OCI-LY7 (cell line): ENCODE results near the gene FTO. TPM values are rescaled to one million over a fixed set of nuclear protein-coding genes. Genes with fewer than 3 reads are reported as not detected.

Source experiments
- BruUV-seq: library from RNA; stranded (reverse); fragments of 400-500 nt; replicated peaks from 2 replicates; lab custom pipeline; 2021; lab: Mats Ljungman, UMichigan
- CTCF ChIA-PET: fragments of 300-600 bp; sonication (Branson Sonifier 250); formaldehyde crosslinking; loops from one replicate; lab custom pipeline; 2022; ENCODE audit warnings: antibody characterized with exemption; ENCODE audit not compliant: unreplicated experiment; lab: Charles Lee
- POLR2A ChIA-PET: fragments of 300-600 bp; sonication (Branson Sonifier 250); formaldehyde crosslinking; loops from one replicate; lab custom pipeline; 2022; ENCODE audit warnings: antibody characterized with exemption; lab: Charles Lee
- DNase-seq: peaks from one replicate; pipeline ENCODE4 v3.0.0-alpha.2; 2015; ENCODE audit warnings: low spot score
- H2AFZ ChIP-seq: fragments of 200-600 bp; sonication (generic), shearing (Covaris generic); 2 replicates; pipeline ENCODE4 v1.6.1; 2014; ENCODE audit warnings: mild to moderate bottlenecking, antibody characterized with exemption, low read length, moderate library complexity
- H3K27ac ChIP-seq: fragments of 200-600 bp; sonication (generic); 2 replicates; pipeline ENCODE4 v1.5.1; 2014; ENCODE audit warnings: mixed run types, low read depth, mild to moderate bottlenecking, moderate library complexity, low read length, inconsistent platforms; ENCODE audit not compliant: poor library complexity, severe bottlenecking
- H3K36me3 ChIP-seq: fragments of 200-600 bp; sonication (generic); 2 replicates; pipeline ENCODE4 v1.6.1; 2014; ENCODE audit warnings: mild to moderate bottlenecking, antibody characterized with exemption, low read length, moderate library complexity, mixed read lengths; ENCODE audit not compliant: insufficient read depth
- H3K4me1 ChIP-seq: fragments of 200-600 bp; sonication (generic); 2 replicates; pipeline ENCODE4 v1.5.1; 2014; ENCODE audit warnings: mild to moderate bottlenecking, low read length; ENCODE audit not compliant: insufficient read depth, poor library complexity, severe bottlenecking
- H3K4me2 ChIP-seq: fragments of 200-600 bp; sonication (generic); 2 replicates; pipeline ENCODE4 v1.6.1; 2014; ENCODE audit warnings: mild to moderate bottlenecking, low read length
- H3K4me3 ChIP-seq: fragments of 200-600 bp; sonication (generic); 2 replicates; pipeline ENCODE4 v1.5.1; 2014; ENCODE audit warnings: mild to moderate bottlenecking, low read depth, low read length; ENCODE audit not compliant: poor library complexity, severe bottlenecking
- H3K79me2 ChIP-seq: fragments of 200-600 bp; sonication (generic); 2 replicates; pipeline ENCODE4 v1.6.1; 2016; ENCODE audit warnings: low read depth, mild to moderate bottlenecking, low read length, moderate library complexity, mixed read lengths; ENCODE audit not compliant: insufficient read depth
- H3K9me2 ChIP-seq: fragments of 200-600 bp; sonication (generic); 2 replicates; pipeline ENCODE4 v1.6.1; 2016; ENCODE audit warnings: mild to moderate bottlenecking, low read length, mixed read lengths; ENCODE audit not compliant: insufficient read depth
- H3K9me3 ChIP-seq: fragments of 200-600 bp; sonication (generic); 2 replicates; pipeline ENCODE4 v1.6.1; 2014; ENCODE audit warnings: mild to moderate bottlenecking, mixed run types, low read length, mixed read lengths
- H4K20me1 ChIP-seq: fragments of 200-600 bp; sonication (generic); 2 replicates; pipeline ENCODE4 v1.6.1; 2014; ENCODE audit warnings: mild to moderate bottlenecking, antibody characterized with exemption, low read length, moderate library complexity, mixed read lengths; ENCODE audit not compliant: insufficient read depth
- EZH2phosphoT487 ChIP-seq: fragments of 200-600 bp; sonication (generic); IDR thresholded peaks from 2 replicates; pipeline ENCODE4 v1.6.1; 2018; ENCODE audit warnings: low read depth, borderline replicate concordance, mild to moderate bottlenecking, mixed run types, antibody characterized with exemption, low read length, moderate library complexity, mixed read lengths
- intact Hi-C: fragments of 100-400 bp; cut with micrococcal nuclease; formaldehyde crosslinking; loops from one replicate; pipeline ENCODE4 v1.10.0; 2022; ENCODE audit not compliant: unreplicated experiment
- total RNA-seq, 2 experiments: library from RNA; depleted of rRNA in 1 of 2; stranded (reverse); fragments of >200 nt in 1 of 2; shearing (Covaris generic) in 1 of 2; gene quantifications; 2 replicates each; pipeline ENCODE4 v1.2.3, GENCODE V29; 2014 to 2022
- TF ChIP-seq, protein P1 (sequence below): fragments of 200-600 bp; sonication (generic); conservative IDR thresholded peaks from 2 replicates; pipeline ENCODE4 v1.5.1; 2014; ENCODE audit warnings: mild to moderate bottlenecking, antibody characterized with exemption, low read length, moderate library complexity, mixed read lengths

FTO gene
- total RNA-seq, 2 experiments from 2014 or later = 57.1 to 68.0 TPM

DNA sequence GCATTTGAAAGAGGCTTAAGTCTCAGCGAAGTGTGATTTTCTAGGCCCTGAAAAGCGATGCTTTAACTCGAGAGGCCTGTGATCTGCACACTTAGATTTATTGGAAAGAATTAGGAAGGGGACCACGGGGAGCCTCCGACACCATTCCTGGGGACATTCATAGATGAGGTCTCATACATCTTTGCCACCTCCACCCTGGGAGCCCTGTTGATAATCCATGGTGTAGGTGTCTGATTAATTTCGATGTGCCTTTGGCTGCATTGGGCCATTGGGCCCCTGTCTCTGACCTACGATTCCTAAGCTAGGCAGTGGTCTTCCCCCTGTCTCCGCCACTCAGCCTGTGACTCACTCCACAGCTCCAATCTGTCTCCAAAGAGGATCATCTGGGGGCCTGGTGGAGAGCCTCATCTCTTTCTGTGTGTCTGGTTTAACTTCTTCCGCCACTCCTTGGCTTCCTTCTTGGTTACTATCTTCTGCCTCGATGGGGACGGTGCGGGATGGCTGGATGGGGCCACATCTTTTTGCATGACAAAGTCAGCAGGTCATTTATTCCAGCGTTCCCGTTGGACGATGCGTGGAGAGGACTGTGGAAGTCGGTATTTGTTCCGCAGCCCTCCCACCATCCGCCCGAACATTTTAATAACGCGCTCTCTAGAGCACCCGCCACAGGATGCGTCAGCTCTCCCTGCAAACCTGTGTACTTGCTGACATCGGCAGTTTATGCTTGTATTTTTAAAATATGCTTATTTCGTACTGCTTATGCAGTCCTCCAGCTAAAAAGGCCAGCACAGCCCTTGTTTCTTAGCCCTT lies 473.3 kb downstream of the FTO start:
- no peaks in the 10 kb centered on the region for H4K20me1 ChIP-seq
- no peak for DNase-seq
- CTCF ChIA-PET = no interaction called here
- H3K4me1 ChIP-seq = no peaks in the 10 kb centered on the region
- POLR2A ChIA-PET = no interaction called here
- no peaks in the 10 kb centered on the region for H3K9me2 ChIP-seq
- H2AFZ ChIP-seq = no peak overlapping the region
- H3K9me3 ChIP-seq = no peaks in the 10 kb centered on the region
- TF ChIP-seq EZH2phosphoT487 = no peak
- TF ChIP-seq, protein P1, sequence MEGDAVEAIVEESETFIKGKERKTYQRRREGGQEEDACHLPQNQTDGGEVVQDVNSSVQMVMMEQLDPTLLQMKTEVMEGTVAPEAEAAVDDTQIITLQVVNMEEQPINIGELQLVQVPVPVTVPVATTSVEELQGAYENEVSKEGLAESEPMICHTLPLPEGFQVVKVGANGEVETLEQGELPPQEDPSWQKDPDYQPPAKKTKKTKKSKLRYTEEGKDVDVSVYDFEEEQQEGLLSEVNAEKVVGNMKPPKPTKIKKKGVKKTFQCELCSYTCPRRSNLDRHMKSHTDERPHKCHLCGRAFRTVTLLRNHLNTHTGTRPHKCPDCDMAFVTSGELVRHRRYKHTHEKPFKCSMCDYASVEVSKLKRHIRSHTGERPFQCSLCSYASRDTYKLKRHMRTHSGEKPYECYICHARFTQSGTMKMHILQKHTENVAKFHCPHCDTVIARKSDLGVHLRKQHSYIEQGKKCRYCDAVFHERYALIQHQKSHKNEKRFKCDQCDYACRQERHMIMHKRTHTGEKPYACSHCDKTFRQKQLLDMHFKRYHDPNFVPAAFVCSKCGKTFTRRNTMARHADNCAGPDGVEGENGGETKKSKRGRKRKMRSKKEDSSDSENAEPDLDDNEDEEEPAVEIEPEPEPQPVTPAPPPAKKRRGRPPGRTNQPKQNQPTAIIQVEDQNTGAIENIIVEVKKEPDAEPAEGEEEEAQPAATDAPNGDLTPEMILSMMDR = no peak
- no peak overlapping the region for H3K4me2 ChIP-seq
- no peak overlapping the region for H3K27ac ChIP-seq
- no peak overlapping the region for H3K4me3 ChIP-seq
- no peaks in the 10 kb centered on the region for H3K79me2 ChIP-seq
- no peaks in the 10 kb centered on the region for H3K36me3 ChIP-seq
- intact Hi-C loops = no loop called here
- no TSS peak for BruUV-seq

DNA sequence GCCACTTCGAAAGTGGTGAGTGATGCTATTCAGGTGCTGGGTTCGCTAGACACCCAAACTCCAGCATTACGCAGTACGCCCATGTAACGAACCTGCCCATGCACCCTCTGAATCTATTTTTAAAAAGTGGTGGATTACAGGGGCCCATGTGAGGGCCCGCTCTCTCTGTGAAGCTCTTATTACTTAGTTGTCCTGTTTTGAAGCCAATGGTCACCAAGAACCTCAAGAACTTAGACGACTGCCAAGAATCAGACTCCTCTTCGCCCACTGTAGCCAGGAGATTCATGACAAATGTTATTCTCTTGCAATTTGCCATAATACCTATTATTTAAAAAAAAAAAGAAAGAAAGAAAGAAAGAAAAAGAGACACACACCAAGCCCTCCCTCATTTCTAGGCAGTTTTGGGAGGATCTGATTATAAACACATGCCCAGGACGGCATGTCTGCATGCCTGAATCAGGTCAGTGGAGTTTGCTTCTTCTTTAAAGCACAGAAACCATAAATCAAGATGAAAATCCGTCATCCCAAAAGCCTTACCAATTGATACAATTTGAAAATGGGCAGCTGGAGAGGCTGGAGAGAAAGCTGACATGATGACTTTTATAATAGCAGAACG lies 474.0 kb downstream of the FTO start:
- no peaks in the 10 kb centered on the region for H3K79me2 ChIP-seq
- H3K4me3 ChIP-seq = no peak overlapping the region
- H3K4me1 ChIP-seq = no peaks in the 10 kb centered on the region
- intact Hi-C loops = no loop called here
- no peaks in the 10 kb centered on the region for H3K9me3 ChIP-seq
- TF ChIP-seq, protein P1 = no peak
- no peak for TF ChIP-seq EZH2phosphoT487
- H2AFZ ChIP-seq = no peak overlapping the region
- no peaks in the 10 kb centered on the region for H3K9me2 ChIP-seq
- DNase-seq = no peak
- no peaks in the 10 kb centered on the region for H4K20me1 ChIP-seq
- no peak overlapping the region for H3K27ac ChIP-seq
- BruUV-seq = no TSS peak
- POLR2A ChIA-PET = no interaction called here
- CTCF ChIA-PET = no interaction called here
- no peak overlapping the region for H3K4me2 ChIP-seq
- H3K36me3 ChIP-seq = no peaks in the 10 kb centered on the region

DNA sequence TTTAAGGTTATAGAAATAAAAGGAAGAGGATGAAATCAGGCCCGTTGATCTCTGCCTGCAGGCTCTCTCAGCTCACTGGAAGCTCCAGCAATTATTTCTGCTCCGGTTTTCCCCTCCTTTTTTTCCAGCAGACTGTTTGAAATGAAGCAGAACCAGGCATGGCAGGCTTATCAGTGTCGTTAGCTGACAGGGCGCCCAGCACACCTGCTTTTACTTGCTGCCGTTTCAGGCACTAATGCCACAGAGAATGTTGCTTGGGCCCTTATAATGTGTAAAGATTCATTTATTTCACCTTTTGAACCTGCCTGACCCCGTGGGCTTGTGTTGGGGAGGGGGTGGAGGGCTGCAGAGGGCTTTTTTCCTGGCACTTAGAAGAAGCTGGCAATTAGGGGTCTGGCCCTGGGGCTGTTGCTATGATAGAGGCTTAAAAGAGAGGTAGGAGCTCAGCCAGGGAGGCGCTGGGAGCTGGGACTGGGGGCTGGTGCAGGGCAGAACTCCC lies 474.6 kb downstream of the FTO start:
- BruUV-seq = no TSS peak
- no peaks in the 10 kb centered on the region for H3K4me1 ChIP-seq
- no peaks in the 10 kb centered on the region for H3K9me3 ChIP-seq
- no peak overlapping the region for H3K27ac ChIP-seq
- TF ChIP-seq EZH2phosphoT487 = no peak
- TF ChIP-seq, protein P1 = no peak
- intact Hi-C loops = no loop called here
- H3K9me2 ChIP-seq = no peaks in the 10 kb centered on the region
- POLR2A ChIA-PET = interaction anchor here (0.5 to 1.0 kb wide), 2 partner anchors 27 to 62 kb away, joined by 3 read pairs; no protein-coding TSS in a partner anchor
- no peaks in the 10 kb centered on the region for H3K36me3 ChIP-seq
- H4K20me1 ChIP-seq = no peaks in the 10 kb centered on the region
- H3K4me2 ChIP-seq = no peak overlapping the region
- no peak overlapping the region for H2AFZ ChIP-seq
- no peak overlapping the region for H3K4me3 ChIP-seq
- H3K79me2 ChIP-seq = no peaks in the 10 kb centered on the region
- CTCF ChIA-PET = no interaction called here
- DNase-seq = no peak
